Smooth muscle cell (in vitro differentiated cells): Measurements from ENCODE around the gene SPI1. TPM values are rescaled to one million over a fixed set of nuclear protein-coding genes. Genes with fewer than 3 reads are reported as not detected.

ENCODE experiments used
- DNase-seq: peaks from one replicate; lab custom pipeline; 2025; ENCODE audit not compliant: unreplicated experiment; lab: John Stamatoyannopoulos, UW
- H2AFZ ChIP-seq: fragments of 200-600 bp; sonication (generic); 2 replicates; pipeline ENCODE4 v1.6.0; 2016; ENCODE audit warnings: antibody characterized with exemption, low read depth, mild to moderate bottlenecking
- H3F3A ChIP-seq: fragments of 200-600 bp; sonication (generic); 2 replicates; pipeline ENCODE4 v1.6.0; 2017; ENCODE audit warnings: antibody characterized with exemption, low read depth
- H3K27ac ChIP-seq: fragments of 200-600 bp; sonication (generic); 2 replicates; pipeline ENCODE4 v1.5.1; 2016; ENCODE audit warnings: low read depth, mild to moderate bottlenecking
- H3K27me3 ChIP-seq: fragments of 200-600 bp; sonication (generic); 2 replicates; pipeline ENCODE4 v1.6.1; 2016; ENCODE audit warnings: low read depth, mild to moderate bottlenecking
- H3K36me3 ChIP-seq: fragments of 200-600 bp; sonication (generic); 2 replicates; pipeline ENCODE4 v1.5.1; 2016; ENCODE audit warnings: low read depth
- H3K4me1 ChIP-seq: fragments of 200-600 bp; sonication (generic); 2 replicates; pipeline ENCODE4 v1.5.1; 2016; ENCODE audit warnings: low read depth
- H3K4me2 ChIP-seq: fragments of 200-600 bp; sonication (generic); 2 replicates; pipeline ENCODE4 v1.6.0; 2016; ENCODE audit warnings: mild to moderate bottlenecking
- H3K4me3 ChIP-seq: fragments of 200-600 bp; sonication (generic); 2 replicates; pipeline ENCODE4 v1.5.1; 2016; ENCODE audit warnings: mild to moderate bottlenecking
- H3K79me2 ChIP-seq: fragments of 200-600 bp; sonication (generic); 2 replicates; pipeline ENCODE4 v1.6.0; 2016; ENCODE audit warnings: low read depth, mild to moderate bottlenecking
- H3K9ac ChIP-seq: fragments of 200-600 bp; sonication (generic); 2 replicates; pipeline ENCODE4 v1.6.0; 2016; ENCODE audit warnings: low read depth
- H3K9me3 ChIP-seq: fragments of 200-600 bp; sonication (generic); replicated peaks from 2 replicates; pipeline ENCODE4 v1.5.1; 2016; ENCODE audit warnings: low read depth
- H4K20me1 ChIP-seq: fragments of 200-600 bp; sonication (generic); 2 replicates; pipeline ENCODE4 v1.6.0; 2016; ENCODE audit warnings: low read depth
- WGBS: methylation state at CpG from one replicate; pipeline ENCODE4 v1.1.7; 2016; ENCODE audit warnings: low lambda C conversion rate; 5-methylcytosine and 5-hydroxymethylcytosine counted together
- polyA plus RNA-seq: library from polyadenylated mRNA; unstranded; fragments of >200 nt; fragmentation: Nextera tagmentation; extraction: Ambion mirVana; gene quantifications from 2 replicates; pipeline ENCODE4 v1.2.1, GENCODE V29; 2016
- total RNA-seq: library from RNA; depleted of rRNA; stranded (reverse); fragments of >200 nt; gene quantifications from 2 replicates; pipeline ENCODE4 v1.2.3, GENCODE V29; 2014
- TF ChIP-seq, protein P1 (sequence below): fragments of 200-600 bp; sonication (generic); IDR thresholded peaks from 2 replicates; pipeline ENCODE4 v1.5.1; 2017; ENCODE audit warnings: borderline replicate concordance, mild to moderate bottlenecking, antibody characterized with exemption; ENCODE audit not compliant: insufficient read depth, poor library complexity, severe bottlenecking

Gene SPI1
- total and polyA plus RNA-seq, 2 experiments from 2014 or later: not detected

DNA sequence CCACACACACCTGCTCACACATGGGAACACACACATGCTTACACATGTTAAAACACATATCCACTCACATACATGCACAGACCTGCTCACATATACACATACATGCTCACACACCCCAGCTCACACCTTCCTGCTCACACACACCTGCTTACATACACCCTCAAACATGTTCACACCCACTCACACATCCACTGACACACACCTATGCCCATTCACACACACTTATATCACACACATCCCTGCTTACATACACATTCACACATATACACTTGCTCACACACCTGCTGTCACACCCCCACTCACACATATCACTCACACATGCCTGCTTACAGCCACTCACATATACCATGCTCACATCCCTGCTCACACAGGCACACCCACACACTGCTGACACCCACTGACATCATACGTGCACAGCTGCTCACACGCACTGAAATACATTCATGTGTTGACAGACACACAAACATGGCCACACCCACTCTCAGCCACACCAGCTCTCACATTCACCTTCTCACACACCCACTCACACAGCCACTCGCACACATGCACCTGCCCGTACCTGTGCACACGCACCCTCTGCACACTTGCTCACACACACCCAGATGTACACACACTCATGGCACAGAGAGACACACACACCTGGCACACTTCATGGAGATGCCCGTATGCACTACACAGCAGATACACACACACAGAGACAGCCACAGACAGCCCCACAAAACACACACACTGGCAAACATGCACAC is 20.2 kb downstream of the SPI1 start:
- no peaks in the 10 kb centered on the region for H3K4me1 ChIP-seq
- 97% methylated on average over 6 of the region's 6 CpGs for WGBS

DNA sequence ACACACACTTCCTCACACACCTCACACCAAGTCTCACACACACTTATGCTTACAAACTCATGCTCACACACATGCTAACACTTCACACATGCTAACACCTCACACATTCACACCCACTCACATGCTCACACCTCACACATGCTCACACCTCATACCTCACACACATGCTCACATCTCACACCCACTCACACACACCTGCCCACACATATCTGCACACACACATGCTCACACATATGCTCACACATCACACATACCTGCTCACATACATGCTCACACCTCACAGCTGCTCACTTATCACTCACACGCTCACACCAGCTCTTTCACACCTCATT is 21.4 kb downstream of the SPI1 start:
- 100% methylated on average over 1 of the region's 1 CpG for WGBS

More for the DNA sequence above, 20.2 kb downstream of the SPI1 start:
- Histone ChIP-seq H3K9me3 (no peaks in the 10 kb centered on the region), H3K4me3 (no peak overlapping the region), H3K79me2 (no peaks in the 10 kb centered on the region), H3K4me2 (no peak overlapping the region), H3K27me3 (no peaks in the 10 kb centered on the region), H2AFZ (no peak overlapping the region), H3K27ac (no peak overlapping the region), H3K9ac (no peak overlapping the region), H4K20me1 (no peaks in the 10 kb centered on the region), H3K36me3 (no peaks in the 10 kb centered on the region), H3F3A (peaks cover 3% of the 10 kb centered on the region)
- DNase-seq: no peak
- TF ChIP-seq, protein P1, sequence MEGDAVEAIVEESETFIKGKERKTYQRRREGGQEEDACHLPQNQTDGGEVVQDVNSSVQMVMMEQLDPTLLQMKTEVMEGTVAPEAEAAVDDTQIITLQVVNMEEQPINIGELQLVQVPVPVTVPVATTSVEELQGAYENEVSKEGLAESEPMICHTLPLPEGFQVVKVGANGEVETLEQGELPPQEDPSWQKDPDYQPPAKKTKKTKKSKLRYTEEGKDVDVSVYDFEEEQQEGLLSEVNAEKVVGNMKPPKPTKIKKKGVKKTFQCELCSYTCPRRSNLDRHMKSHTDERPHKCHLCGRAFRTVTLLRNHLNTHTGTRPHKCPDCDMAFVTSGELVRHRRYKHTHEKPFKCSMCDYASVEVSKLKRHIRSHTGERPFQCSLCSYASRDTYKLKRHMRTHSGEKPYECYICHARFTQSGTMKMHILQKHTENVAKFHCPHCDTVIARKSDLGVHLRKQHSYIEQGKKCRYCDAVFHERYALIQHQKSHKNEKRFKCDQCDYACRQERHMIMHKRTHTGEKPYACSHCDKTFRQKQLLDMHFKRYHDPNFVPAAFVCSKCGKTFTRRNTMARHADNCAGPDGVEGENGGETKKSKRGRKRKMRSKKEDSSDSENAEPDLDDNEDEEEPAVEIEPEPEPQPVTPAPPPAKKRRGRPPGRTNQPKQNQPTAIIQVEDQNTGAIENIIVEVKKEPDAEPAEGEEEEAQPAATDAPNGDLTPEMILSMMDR: no peak

DNA sequence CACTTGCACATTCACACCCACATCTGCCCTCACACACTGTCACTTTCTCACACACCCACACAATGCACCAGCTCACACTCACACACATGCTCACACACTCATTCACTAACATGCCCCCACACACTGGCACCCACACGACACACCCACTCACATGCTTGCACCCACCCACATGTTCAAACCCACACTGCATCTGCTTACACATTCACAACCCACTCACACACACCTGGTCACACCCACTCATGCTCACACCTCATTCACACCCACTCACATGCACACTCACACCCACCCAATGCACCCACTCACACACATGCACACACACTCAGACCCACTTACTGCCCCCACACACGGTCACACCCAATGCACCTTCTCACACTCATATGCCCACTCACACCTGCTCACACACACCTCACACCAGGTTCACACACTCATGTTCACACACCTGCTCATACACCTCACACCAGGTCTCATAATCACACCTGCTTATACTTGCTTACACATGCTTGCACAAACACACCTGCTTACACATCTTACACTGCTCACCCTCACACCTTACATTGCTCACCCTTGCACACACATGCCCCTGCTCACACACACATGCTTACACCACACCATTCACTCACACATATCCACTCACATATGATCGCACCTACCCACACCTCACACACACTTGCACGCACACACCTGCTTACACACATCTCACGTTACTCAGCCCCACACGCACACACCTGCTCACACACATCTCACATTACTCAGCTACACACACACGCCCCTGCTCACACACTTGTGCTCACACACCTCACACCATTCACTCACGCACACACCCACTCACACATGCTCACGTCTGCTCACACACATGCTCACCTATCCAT is 22.0 kb downstream of the SPI1 start:
- Histone ChIP-seq H3K9ac (no peak overlapping the region), H4K20me1 (no peaks in the 10 kb centered on the region), H3K79me2 (no peaks in the 10 kb centered on the region), H3K27me3 (no peaks in the 10 kb centered on the region), H3K27ac (no peak overlapping the region), H2AFZ (no peak overlapping the region), H3F3A (peaks cover 3% of the 10 kb centered on the region), H3K9me3 (no peaks in the 10 kb centered on the region), H3K36me3 (no peaks in the 10 kb centered on the region), H3K4me3 (no peak overlapping the region), H3K4me2 (no peak overlapping the region), H3K4me1 (no peaks in the 10 kb centered on the region)
- no peak for DNase-seq
- WGBS: 86% methylated on average over 9 of the region's 9 CpGs
- TF ChIP-seq, protein P1: no peak

More for the DNA sequence above, 21.4 kb downstream of the SPI1 start:
- Histone ChIP-seq H3K9ac (no peak overlapping the region), H3K36me3 (no peaks in the 10 kb centered on the region), H3K27me3 (no peaks in the 10 kb centered on the region), H3K4me2 (no peak overlapping the region), H3K4me1 (no peaks in the 10 kb centered on the region), H3K27ac (no peak overlapping the region), H3K4me3 (no peak overlapping the region), H3K79me2 (no peaks in the 10 kb centered on the region), H4K20me1 (no peaks in the 10 kb centered on the region), H3K9me3 (no peaks in the 10 kb centered on the region), H3F3A (peaks cover 3% of the 10 kb centered on the region), H2AFZ (no peak overlapping the region)
- DNase-seq: no peak
- TF ChIP-seq, protein P1: no peak
